ENCODE measurements around the gene RABGAP1L.
"Not testable (repeated sequence)": the region's sequence is repeated elsewhere in the genome, so short reads cannot be mapped to it uniquely, and the experiment has no call there.

RABGAP1L gene

DNA sequence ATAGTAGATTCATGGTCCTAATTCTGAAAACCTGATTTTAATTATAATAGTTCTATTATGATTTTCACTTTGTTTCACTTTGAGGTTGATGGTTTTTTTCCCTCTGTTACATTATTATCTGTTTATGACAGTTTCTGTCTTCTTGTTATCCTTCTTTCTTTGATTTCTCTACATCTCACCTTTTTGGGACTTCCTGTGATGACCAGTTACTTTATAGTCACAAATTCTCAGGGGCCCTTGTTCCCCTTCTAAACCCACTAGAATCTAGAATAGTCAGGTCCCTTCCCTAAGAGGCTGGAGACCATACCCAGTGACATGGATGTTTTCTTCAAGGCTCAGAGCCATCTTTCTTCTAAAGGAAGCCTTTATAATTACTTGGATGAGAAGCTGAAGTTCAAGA lies 526.9 kb downstream of the RABGAP1L start:
- DNase-seq = no peak

GRCh38 chr1:174689524-174689923 lies 530.2 kb downstream of the RABGAP1L start:
- no peak for DNase-seq

- no peak for DNase-seq
These were observed 530.9 kb downstream of the RABGAP1L start for GRCh38 chr1:174690266-174690665.

DNA sequence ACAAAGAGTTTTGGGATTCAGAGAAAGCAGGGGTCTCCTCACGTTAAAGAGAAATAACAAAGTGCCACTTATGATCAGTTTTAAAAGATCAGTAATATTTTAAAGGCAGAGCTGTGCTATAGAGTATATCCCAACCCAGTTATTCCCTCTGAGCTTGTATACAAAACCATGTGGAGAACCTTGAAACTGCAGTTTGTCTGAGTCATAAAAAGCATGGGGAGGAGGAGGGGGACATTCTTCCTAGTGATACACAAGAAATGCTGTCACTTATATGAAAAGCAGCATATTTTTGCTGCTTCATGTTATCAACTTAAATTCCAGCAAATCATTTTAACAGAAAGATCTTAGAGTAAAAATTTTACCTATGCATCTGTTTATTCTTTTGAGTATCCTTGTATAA lies 533.0 kb downstream of the RABGAP1L start:
- no peak for DNase-seq

GRCh38 chr1:174693085-174693484 lies 533.8 kb downstream of the RABGAP1L start:
- DNase-seq = no peak

DNA sequence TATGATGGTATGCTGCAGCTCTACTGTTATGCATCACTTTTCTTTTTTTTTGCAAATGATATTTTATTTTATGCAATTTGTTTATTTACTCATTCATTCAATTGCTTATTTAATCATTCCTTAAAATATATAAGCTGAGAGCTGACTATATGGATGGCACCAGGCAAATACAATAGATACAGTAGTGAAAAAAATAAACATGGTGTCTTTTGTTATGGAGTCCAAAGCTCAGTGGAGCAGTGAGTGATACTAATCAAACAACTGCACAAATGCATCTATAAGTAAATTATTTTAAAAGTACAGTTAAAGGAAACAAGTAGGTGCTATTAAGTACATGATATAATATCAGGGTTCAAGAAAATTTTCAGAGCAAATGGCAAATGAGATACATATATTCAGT lies 534.2 kb downstream of the RABGAP1L start:
- not testable (repeated sequence) for DNase-seq

DNA sequence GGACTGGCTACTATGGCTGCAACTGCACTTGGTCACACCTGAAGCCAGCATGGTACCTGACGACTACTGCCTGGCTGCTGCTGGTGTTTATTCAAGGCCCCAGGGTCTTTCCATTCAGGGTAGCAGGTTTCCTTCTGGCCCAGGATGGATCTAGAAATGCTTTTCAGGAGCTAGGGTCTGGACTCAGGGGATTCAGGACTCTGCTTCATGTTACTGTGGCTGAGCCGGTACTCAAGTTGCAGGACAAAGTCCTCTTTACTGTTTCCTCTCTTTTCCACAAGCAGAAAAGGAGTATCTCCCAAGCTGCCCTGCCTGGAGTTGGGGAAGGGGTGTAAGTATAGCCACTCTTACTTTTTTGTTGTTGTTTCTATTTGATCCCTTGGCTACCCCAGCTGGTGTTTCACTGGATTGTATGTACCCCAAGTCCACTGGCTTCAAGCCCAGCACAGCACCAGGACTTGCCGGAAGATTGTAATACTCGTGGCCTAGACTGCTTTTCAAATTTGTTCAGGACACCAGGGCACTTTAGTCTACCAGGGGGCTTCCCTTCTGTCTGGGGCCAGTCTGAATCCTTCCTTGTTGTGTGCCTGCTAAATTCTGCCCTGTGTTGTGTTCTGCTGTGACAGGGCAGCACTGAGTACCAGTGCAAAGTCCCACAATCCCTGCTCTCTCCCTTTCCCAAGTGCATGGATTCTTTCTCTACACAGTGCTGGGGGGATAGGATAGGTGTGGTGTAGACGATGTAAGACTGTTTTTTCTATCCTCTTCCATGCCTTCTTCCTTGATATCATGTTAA lies 536.9 kb downstream of the RABGAP1L start:
- no peak for DNase-seq

GRCh38 chr1:174700314-174700713 lies 541.0 kb downstream of the RABGAP1L start:
- no peak for DNase-seq

DNA sequence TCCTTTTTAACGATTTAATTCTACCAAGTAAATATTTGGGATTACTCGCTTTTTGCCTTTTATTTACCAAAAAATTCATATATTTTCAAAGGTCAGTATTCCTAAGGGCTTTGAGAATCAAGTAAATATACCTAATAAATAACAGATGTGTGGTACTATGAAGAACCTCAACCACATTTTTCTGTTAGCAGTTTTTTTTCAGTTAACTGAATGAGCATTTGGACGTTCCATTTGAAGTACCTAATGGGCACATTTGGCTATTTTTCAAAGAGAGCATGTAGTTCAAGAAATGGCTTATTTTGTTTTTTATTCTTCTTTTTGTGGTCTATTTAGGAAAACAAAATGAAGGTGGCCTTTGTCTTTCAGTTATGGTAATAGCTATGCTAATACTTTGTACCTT lies 541.5 kb downstream of the RABGAP1L start:
- DNase-seq = peak in 1 of 2 experiments; percentile 17

GRCh38 chr1:174701565-174701964 lies 542.2 kb downstream of the RABGAP1L start:
- no peak for DNase-seq

DNA sequence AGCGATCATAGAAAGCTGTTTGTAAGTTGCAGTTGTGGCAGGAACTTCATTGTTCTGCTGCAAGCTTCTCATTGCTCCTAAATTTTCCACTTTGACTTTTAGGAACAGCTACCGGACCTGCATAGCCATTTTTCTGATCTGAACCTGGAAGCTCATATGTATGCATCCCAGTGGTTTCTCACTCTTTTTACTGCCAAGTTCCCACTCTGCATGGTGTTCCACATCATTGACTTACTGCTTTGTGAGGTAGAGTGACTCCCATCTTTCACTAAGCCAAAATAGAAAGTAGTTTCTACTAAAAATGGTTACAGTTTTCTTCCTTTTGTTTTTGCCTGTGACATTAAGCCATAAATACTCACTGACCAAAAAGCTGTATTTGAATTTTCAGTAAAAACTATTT lies 542.7 kb downstream of the RABGAP1L start:
- DNase-seq = peak; percentile 16 to 33

DNA sequence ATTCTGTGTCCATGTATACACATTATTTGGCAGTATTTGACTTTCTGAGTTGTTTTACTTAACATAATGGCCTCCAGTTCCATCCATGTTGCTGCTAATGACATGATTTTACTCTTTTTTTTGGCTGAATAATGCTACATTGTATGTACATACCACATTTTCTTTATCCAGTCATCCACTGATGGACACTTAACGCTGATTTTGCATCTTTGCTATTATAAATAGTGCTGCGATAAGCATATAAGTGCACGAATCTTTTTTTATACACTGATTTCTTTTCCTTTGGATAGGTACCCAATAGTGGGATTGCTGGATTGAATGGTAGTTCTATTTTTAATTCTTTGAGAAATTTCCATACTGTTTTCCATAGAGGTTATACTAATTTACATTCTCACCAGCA lies 544.0 kb downstream of the RABGAP1L start:
- no peak for DNase-seq

GRCh38 chr1:174704300-174704699 lies 545.0 kb downstream of the RABGAP1L start:
- DNase-seq = no peak

- DNase-seq = no peak
These were observed 551.8 kb downstream of the RABGAP1L start for GRCh38 chr1:174710868-174711845.

DNA sequence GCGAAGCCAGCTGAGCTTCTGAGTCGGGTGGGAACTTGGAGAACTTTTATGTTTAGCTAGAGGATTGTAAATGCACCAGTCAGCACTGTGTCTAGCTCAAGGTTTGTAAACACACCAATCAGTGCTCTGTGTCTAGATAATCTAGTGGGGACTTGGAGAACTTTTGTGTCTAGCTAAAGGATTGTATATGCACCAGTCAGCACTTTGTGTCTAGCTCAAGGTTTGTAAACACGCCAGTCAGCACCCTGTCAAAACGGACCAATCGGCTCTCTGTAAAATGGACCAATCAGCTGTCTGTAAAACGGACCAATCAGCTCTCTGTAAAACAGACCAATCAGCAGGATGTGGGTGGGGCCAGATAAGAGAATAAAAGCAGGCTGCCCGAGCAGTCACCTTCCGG lies 552.5 kb downstream of the RABGAP1L start:
- not testable (repeated sequence) for DNase-seq

- no peak for DNase-seq
These were observed 553.2 kb downstream of the RABGAP1L start for GRCh38 chr1:174712541-174712940.

GRCh38 chr1:174713796-174714195 lies 554.5 kb downstream of the RABGAP1L start:
- no peak for DNase-seq

- no peak for DNase-seq
These were observed 559.9 kb downstream of the RABGAP1L start for GRCh38 chr1:174719194-174719593.

DNA sequence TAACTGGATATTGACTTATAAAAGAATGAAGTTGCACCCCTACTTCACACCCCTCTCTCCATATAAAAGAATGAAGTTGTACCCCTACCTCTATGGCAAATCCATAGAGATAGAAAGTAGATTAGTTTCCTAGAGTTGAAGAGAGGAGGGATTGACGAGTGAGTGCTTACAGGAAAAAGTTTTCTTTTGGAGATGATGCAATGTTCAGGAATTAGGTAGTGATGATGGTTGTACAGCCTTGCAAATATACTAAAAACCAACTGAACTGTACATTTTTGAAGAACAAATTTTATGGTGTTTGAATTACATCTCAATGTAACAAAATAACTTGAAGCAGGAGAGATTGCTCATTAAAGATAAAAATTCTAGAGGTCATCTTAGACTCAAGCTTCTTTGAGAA lies 561.3 kb downstream of the RABGAP1L start:
- no peak for DNase-seq

DNA sequence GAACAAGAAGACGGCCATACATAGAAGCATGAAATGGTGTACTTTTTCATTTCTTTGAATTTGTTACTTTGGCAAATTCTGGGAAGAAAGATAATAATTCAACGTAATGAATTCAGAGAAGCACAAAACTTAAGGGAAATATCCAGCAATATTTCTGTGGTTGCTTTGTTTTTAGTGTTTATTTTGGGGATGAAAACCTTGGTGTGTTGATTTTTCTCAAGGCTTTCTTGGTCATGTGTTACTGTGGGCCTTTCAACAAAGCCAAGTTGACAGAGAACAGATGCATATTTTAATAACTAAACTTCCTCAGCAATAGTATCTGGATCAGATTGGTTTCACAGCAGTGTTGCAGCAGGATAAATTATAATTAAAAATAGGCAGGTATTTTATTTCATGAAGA lies 561.9 kb downstream of the RABGAP1L start:
- DNase-seq = no peak

- no peak for DNase-seq
These were observed 564.5 kb downstream of the RABGAP1L start for GRCh38 chr1:174723816-174724215.

GRCh38 chr1:174724219-174724618 lies 564.9 kb downstream of the RABGAP1L start:
- DNase-seq = no peak

- peak in 1 of 2 experiments; percentile 59 for DNase-seq
These were observed 567.0 kb downstream of the RABGAP1L start for GRCh38 chr1:174726167-174726879.
